M059J (cell line): ENCODE results near the gene CLDN3. TPM values are rescaled to one million over a fixed set of nuclear protein-coding genes. Genes with fewer than 3 reads are reported as not detected.
"Not testable (repeated sequence)": the region's sequence is repeated elsewhere in the genome, so short reads cannot be mapped to it uniquely, and the experiment has no call there.

ENCODE experiments used
- DNase-seq: peaks from one replicate; pipeline ENCODE4 v3.0.0-alpha.2; 2012; ENCODE audit warnings: low read depth
- total RNA-seq: library from RNA; depleted of rRNA; stranded (reverse); fragments of >200 nt; shearing (Covaris generic); gene quantifications from 2 replicates; pipeline ENCODE4 v1.2.3, GENCODE V29; 2014; rRNA removed

Gene CLDN3, protein sequence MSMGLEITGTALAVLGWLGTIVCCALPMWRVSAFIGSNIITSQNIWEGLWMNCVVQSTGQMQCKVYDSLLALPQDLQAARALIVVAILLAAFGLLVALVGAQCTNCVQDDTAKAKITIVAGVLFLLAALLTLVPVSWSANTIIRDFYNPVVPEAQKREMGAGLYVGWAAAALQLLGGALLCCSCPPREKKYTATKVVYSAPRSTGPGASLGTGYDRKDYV
- not detected in 2 replicates for total RNA-seq

DNA sequence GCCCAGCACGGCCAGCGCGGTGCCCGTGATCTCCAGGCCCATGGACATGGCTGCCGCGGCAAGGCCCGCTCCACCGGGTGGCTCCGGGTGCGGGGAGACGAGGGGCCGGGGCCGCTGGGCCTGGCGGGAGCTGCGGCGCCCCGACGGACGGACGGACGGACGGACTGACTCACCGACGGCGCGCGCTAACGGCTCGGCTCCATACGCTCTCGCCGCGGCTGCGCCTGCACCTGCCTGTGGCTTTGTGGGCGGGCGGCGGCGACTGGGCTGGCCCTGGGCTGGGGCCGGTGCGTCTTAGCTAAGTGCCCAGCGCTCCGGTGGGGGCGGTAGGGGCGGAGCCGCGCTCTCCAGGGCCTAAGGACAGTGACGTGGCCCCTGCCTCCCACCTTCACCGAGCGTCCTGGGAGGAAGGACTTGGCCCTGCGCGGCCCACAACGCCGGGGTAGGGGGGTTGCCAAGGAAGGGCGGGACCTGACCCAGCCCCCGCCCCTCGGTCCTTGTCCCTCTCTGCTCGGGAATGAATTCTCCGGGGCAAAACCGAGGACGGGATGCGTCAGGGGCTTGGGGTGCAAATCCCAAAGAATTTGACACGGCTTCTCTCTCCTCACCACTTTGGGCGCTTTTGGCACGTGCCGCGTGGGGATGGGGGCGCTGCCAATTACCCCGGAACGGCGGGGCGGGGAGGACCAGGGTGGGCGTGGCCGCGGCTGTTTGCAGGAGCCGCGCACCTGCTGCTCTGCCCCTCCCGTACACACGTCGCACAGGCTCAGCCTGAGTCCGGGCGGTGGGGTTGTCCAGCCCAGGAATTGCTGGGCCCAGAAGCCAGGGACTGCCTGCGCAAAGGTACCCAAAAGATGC lies at the start of gene CLDN3:
TSS of gene CLDN3 (minus strand) at position 269 of the 858 bp plus-strand sequence. CDS start at position 48, 221 bp downstream.
- DNase-seq: no peak

DNA sequence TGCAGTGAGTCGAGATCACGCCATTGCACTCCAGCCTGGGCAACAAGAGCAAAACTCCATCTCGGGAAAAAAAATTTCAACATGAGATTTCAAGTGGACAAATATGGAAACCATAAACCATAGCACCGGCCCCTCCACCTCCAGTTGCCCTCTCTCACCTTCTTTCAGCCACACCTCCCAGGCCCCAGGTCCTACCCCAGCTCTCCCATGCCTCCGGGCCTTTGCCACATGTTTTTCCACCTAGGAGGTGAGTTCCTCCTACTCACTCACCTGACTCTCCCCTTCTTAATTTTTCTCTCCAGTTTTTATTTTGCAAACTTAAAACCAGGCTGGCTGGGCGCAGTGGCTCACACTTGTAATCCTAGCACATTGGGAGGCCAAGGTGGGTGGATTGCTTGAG lies 47.1 kb upstream of the CLDN3 start:
- DNase-seq: no peak

- no peak for DNase-seq
Observed at GRCh38 chr7:73815436-73815835, 45.4 kb upstream of the CLDN3 start.

DNA sequence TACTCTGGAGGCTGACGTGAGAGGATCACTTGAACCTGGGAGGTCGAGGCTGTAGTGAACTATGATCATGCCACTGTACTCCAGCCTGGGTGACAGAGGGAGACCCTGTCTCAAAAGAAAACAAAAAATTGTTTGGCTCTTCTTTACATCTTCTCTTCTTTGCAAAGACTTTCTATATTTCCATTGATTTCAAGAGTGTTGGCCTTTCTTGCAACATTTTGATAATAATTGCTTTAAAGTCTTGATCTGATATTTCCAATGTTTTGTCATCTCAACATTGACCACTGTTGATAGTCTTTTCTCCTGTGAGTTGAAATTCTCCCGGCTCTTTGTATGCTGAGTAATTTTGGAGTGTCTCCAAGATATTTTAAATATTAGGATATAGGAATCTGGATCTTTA lies 42.9 kb upstream of the CLDN3 start:
- DNase-seq: no peak

- peak; percentile 68 for DNase-seq
Observed at GRCh38 chr7:73811760-73812168, 41.7 kb upstream of the CLDN3 start.

GRCh38 chr7:73810998-73811360 lies 40.9 kb upstream of the CLDN3 start:
- DNase-seq: no peak

- peak; percentile 75 for DNase-seq
Observed at GRCh38 chr7:73809467-73809951, 39.4 kb upstream of the CLDN3 start.

DNA sequence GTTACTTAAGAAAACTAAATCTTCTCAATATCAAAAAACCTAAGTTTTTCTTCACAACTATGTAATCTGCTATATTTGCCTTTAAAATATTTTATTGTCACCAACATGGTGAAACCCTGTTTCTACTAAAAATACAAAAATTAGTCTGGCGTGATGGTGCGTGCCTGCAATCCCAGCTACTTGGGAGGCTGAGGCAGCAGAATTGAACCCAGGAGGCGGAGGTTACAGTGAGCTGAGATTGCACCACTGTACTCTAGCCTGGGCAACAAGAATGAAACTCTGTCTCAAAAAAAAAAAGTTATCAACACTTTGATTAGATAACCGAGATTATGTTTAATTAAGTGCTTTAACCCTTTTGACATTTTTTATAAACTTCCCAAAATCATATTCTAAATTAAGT lies 32.4 kb upstream of the CLDN3 start:
- no peak for DNase-seq

DNA sequence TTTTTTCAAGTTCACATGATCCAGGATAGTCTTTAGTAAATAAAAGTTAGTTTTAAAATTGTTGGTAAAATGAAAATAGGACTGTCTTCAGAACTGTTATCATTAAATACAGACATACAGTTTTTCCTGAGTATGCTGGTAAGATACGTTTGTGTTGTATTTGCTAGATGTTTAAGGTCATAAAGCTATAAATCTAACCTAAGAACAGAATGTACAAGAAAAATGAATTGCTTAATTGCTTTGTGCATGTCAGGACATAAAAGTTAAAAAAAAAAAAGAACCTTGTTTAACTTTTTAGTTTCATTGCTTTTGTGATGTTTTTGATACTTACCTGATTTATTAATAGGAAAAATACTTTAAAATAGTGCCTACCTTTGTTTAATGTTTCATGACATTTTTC lies 31.5 kb upstream of the CLDN3 start:
- no peak for DNase-seq

GRCh38 chr7:73799282-73800141 lies 29.4 kb upstream of the CLDN3 start:
- DNase-seq: peak; percentile 26

- DNase-seq: not testable (repeated sequence)
Observed at GRCh38 chr7:73797176-73797575, 27.1 kb upstream of the CLDN3 start.

- not testable (repeated sequence) for DNase-seq
Observed at GRCh38 chr7:73796656-73797055, 26.6 kb upstream of the CLDN3 start.

DNA sequence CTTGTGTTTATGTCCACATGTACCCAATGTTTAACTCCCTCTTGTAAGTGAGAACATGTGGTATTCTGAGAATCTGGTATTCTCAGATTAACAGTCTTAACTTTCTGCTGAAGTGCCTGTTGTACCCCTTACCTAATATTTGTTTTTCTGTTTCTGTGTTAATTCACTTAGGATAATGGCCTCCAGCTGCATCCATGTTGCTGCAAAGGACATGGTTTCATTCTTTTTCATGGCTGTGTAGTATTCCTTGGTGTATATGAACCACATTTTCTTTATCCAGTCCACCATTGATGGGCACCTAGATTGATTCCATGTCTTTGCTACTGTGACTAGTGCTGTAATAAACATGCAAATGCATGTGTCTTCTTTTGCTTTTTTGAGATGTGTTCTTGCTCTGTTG lies 25.1 kb upstream of the CLDN3 start:
- DNase-seq: not testable (repeated sequence)

DNA sequence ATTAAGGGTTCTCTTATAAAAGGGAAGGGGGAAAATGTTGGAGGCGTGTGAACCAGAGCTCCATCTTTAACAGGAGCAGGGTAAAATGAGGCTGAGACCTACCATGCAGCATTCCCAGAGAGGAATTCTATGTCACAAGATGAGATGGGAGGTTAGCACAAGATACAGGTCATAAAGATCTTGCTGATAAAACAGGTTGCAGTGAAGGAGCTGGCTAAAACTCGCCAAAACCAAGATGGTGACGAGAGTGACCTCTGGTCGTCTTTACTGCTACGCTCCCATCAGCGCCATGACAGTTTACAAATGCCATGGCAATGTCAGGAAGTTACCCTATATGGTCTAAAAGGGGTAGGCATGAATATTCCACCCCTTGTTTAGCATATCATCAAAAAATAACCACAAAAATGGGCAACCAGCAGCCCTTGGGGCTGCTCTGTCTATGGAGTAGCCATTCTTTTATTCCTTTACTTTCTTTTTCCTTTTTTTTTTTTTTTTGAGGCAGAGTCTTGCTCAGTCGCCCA lies 21.2 kb upstream of the CLDN3 start:
- DNase-seq: not testable (repeated sequence)

- DNase-seq: no peak
Observed at GRCh38 chr7:73789051-73789450, 19.0 kb upstream of the CLDN3 start.

DNA sequence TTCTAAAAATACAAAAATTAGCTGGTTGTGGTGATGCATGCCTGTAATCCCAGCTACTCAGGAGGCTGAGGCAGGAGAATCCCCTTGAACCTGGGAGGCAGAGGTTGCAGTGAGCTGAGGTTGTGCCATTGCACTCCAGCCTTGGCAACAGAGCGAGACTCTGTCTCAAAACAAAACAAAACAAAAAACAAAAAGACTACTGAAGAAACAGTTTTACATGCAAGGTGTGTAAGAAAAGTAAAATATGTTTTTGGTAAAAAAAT lies 17.6 kb upstream of the CLDN3 start:
- DNase-seq: not testable (repeated sequence)

GRCh38 chr7:73786588-73786987 lies 16.5 kb upstream of the CLDN3 start:
- peak; percentile 22 for DNase-seq

GRCh38 chr7:73779517-73779916 lies 9.4 kb upstream of the CLDN3 start:
- DNase-seq: no peak

- no peak for DNase-seq
Observed at GRCh38 chr7:73778801-73779389, 8.8 kb upstream of the CLDN3 start.

DNA sequence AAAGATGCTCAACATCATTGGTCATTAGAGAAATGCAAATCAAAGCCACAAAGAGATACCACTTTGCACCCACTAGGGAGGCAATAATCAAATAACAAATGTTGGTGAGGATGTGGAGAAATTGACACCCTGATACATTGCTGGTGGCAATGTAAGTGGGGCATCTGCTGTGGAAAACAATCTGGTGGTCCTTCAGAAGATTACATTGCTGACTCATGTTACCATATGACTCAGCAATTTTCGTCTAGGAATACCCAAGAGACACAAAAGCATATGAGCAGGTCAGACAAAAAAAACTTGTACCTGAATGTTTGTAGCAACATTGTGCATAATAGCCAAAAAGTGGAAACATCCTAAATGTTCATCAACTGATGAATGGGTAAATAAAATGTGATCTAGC lies 4.9 kb upstream of the CLDN3 start:
- peak; percentile 37 for DNase-seq

DNA sequence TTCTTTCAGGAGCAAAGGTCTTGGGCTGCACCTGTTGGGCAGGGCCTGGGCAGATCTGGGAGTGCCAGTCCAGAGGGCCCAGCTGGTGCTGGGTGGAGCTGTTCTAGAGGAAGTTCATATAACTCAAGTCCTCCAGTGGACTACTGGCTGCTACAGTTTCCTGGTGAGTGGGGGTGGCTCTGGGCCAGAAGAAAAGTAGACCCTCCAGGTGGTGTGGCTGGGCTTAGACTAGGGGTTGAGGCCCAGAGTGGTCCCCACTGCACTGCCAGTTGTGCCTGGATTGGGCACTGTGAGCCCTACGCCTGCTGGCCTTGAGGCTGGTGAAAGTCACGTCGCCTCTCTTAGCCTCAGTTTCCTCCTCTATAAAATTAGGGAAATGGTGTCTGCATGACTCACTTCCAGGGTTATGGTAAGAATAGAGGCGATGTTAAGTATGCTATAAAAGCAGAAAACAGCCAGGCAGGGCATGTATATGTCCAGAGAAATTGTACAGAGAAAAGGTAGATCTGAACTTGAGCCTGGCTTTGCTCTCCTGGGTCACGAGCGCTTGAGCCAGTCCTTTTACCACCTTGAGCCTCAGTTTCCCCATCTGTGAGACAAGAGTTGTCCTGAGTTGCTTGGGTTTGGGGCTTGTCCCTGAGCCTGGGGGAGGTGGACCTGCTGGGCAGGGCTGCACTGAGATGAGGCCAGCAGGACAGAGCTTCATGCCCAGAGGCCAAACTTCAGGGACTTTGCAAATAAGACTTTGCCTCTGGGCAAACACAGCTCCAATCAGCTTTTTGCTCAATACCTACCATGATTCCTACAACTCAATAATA lies 3.8 kb upstream of the CLDN3 start:
- DNase-seq: no peak
